T-helper 1 cell treated with Interleukin-12 subunit alpha and Interleukin-12 subunit beta and Interleukin-4 antibody, amounts not matched to agents 30 ng/mL and 1 ng/mL, for 36 hours (primary cell): Measurements from ENCODE around the gene PLSCR3. TPM values are rescaled to one million over a fixed set of nuclear protein-coding genes. Genes with fewer than 3 reads are reported as not detected.

Experiments
- intact Hi-C: fragments of 100-400 bp; cut with micrococcal nuclease; formaldehyde crosslinking; loops from one replicate; pipeline ENCODE4 v1.15.1; 2024
- total RNA-seq: library from RNA; stranded (reverse); gene quantifications from 2 replicates; pipeline ENCODE4 v1.2.3, GENCODE V29; 2022

The PLSCR3 gene
- total RNA-seq, 1 donor from 2014 or later, result 139 TPM

GRCh38 chr17:7352503-7352889, 41.8 kb downstream of the PLSCR3 start:
- intact Hi-C loops, result loop anchor here (1.0 kb wide), 2 partner anchors 83 to 132 kb away; partner anchors contain the start of genes POLR2A and TMEM102

GRCh38 chr17:7351665-7352502, 42.4 kb downstream of the PLSCR3 start, which contains the start of gene KCTD11:
Gene KCTD11 (plus strand): TSS chr17:7352162.
- intact Hi-C loops, result loop anchor here (1.0 to 2.0 kb wide), 7 partner anchors 16 to 306 kb away; partner anchors contain the start of genes ACAP1, EIF5A, POLR2A and TMEM102

GRCh38 chr17:7348478-7349242, 45.7 kb downstream of the PLSCR3 start:
- intact Hi-C loops, result no loop called here

GRCh38 chr17:7347630-7348477, 46.5 kb downstream of the PLSCR3 start:
- intact Hi-C loops, result no loop called here

GRCh38 chr17:7346761-7347614, 47.3 kb downstream of the PLSCR3 start:
- intact Hi-C loops, result loop anchor here (1.0 kb wide), 1 partner anchor 67 kb away; no protein-coding TSS in a partner anchor

- intact Hi-C loops, result no loop called here
Measured at GRCh38 chr17:7343250-7343649, 51.1 kb downstream of the PLSCR3 start.

GRCh38 chr17:7341842-7342241, 52.5 kb downstream of the PLSCR3 start:
- intact Hi-C loops, result no loop called here

GRCh38 chr17:7340179-7340578, 54.1 kb downstream of the PLSCR3 start:
- intact Hi-C loops, result no loop called here

Other genes starting within 250 kb of the PLSCR3 start
- gene ASGR1, start 215.2 kb downstream of the PLSCR3 start, total RNA-seq, result 1.5 and 2.5 TPM in 2 replicates
- gene DLG4, start 174.7 kb downstream of the PLSCR3 start, total RNA-seq, result 16.1 and 18.5 TPM in 2 replicates
- gene ACADVL, start 174.6 kb downstream of the PLSCR3 start, total RNA-seq, result 479 and 485 TPM in 2 replicates
- 46.8 and 46.9 TPM in 2 replicates for gene DVL2, start 160.0 kb downstream of the PLSCR3 start, total RNA-seq
- 61.5 and 67.3 TPM in 2 replicates for gene PHF23, start 155.1 kb downstream of the PLSCR3 start, total RNA-seq
- gene GABARAP, start 152.1 kb downstream of the PLSCR3 start, total RNA-seq, result 287 and 288 TPM in 2 replicates
- gene CTDNEP1, start 142.8 kb downstream of the PLSCR3 start, total RNA-seq, result 167 and 170 TPM in 2 replicates
- 45.0 and 50.6 TPM in 2 replicates for gene ELP5, start 142.3 kb downstream of the PLSCR3 start, total RNA-seq
- gene CLDN7, start 132.0 kb downstream of the PLSCR3 start, total RNA-seq, result 0.12 and 0.49 TPM in 2 replicates
- 0.12 TPM in 1 of 2 replicates, not detected in the other for gene SLC2A4, start 112.8 kb downstream of the PLSCR3 start, total RNA-seq
- 0.39 and 0.63 TPM in 2 replicates for gene YBX2, start 99.9 kb downstream of the PLSCR3 start, total RNA-seq
- gene EIF5A, start 86.9 kb downstream of the PLSCR3 start, total RNA-seq, result 697 and 698 TPM in 2 replicates
- 88.7 and 90.6 TPM in 2 replicates for gene GPS2, start 79.2 kb downstream of the PLSCR3 start, total RNA-seq
- 37.2 and 37.7 TPM in 2 replicates for gene NEURL4, start 65.2 kb downstream of the PLSCR3 start, total RNA-seq
- gene ACAP1, start 58.0 kb downstream of the PLSCR3 start, total RNA-seq, result 693 and 701 TPM in 2 replicates
- 10.2 and 10.3 TPM in 2 replicates for gene KCTD11, start 42.4 kb downstream of the PLSCR3 start, total RNA-seq
- gene TMEM95, start 39.4 kb downstream of the PLSCR3 start, total RNA-seq, result 0.17 TPM in 1 of 2 replicates, not detected in the other
- gene TNK1, start 13.4 kb downstream of the PLSCR3 start, total RNA-seq, result 1.1 and 1.4 TPM in 2 replicates
- gene TMEM256, start 9.6 kb upstream of the PLSCR3 start, total RNA-seq, result 51.6 and 53.9 TPM in 2 replicates
- 1.5 and 2.1 TPM in 2 replicates for gene NLGN2, start 13.3 kb upstream of the PLSCR3 start, total RNA-seq
- gene SPEM1, start 25.8 kb upstream of the PLSCR3 start, total RNA-seq, result 0.22 TPM in 1 of 2 replicates, not detected in the other
- not detected in 2 replicates for gene SPEM2, start 31.1 kb upstream of the PLSCR3 start, total RNA-seq
- not detected in 2 replicates for gene SPEM3, start 34.3 kb upstream of the PLSCR3 start, total RNA-seq
- 16.0 and 16.3 TPM in 2 replicates for gene TMEM102, start 40.9 kb upstream of the PLSCR3 start, total RNA-seq
- 15.0 and 15.4 TPM in 2 replicates for gene FGF11, start 45.0 kb upstream of the PLSCR3 start, total RNA-seq
- gene CHRNB1, start 50.5 kb upstream of the PLSCR3 start, total RNA-seq, result 12.5 and 15.4 TPM in 2 replicates
- gene ZBTB4, start 85.1 kb upstream of the PLSCR3 start, total RNA-seq, result 25.2 and 26.5 TPM in 2 replicates
- gene SLC35G6, start 86.9 kb upstream of the PLSCR3 start, total RNA-seq, result not detected in 2 replicates
- 208 and 222 TPM in 2 replicates for gene POLR2A, start 89.8 kb upstream of the PLSCR3 start, total RNA-seq
- gene TNFSF12, start 154.5 kb upstream of the PLSCR3 start, total RNA-seq, result 79.9 and 96.4 TPM in 2 replicates
- gene TNFSF13, start 164.2 kb upstream of the PLSCR3 start, total RNA-seq, result 6.0 and 6.3 TPM in 2 replicates
- 55.0 and 58.3 TPM in 2 replicates for gene SENP3, start 167.4 kb upstream of the PLSCR3 start, total RNA-seq
- gene CD68, start 185.1 kb upstream of the PLSCR3 start, total RNA-seq, result 8.0 TPM in 2 replicates
- gene MPDU1, start 189.3 kb upstream of the PLSCR3 start, total RNA-seq, result 85.1 and 88.0 TPM in 2 replicates
- gene SOX15, start 195.6 kb upstream of the PLSCR3 start, total RNA-seq, result 0.20 and 0.27 TPM in 2 replicates
- 32.6 and 40.1 TPM in 2 replicates for gene FXR2, start 220.4 kb upstream of the PLSCR3 start, total RNA-seq
- gene SAT2, start 233.3 kb upstream of the PLSCR3 start, total RNA-seq, result 27.4 and 29.0 TPM in 2 replicates
- not detected in 2 replicates for gene SHBG, start 235.6 kb upstream of the PLSCR3 start, total RNA-seq